GM13976 (cell line): ENCODE measurements around the gene KCNIP2.

Experiments used
- DNase-seq: peaks from one replicate; pipeline ENCODE4 v3.0.0; 2012; ENCODE audit warnings: low spot score
- CTCF ChIP-seq: IDR thresholded peaks from 2 replicates; pipeline ENCODE4 v1.5.1; 2012; ENCODE audit warnings: borderline replicate concordance, mild to moderate bottlenecking; ENCODE audit not compliant: insufficient read depth; ENCODE audit errors: extremely low read depth, missing control alignments, control extremely low read depth
- in situ Hi-C: fragments of 300-500 bp; cut with MboI; formaldehyde crosslinking; loops from one replicate; pipeline ENCODE4 v1.12.0; 2022; ENCODE audit warnings: low sequenced_read_pairs, mixed read lengths, inconsistent platforms; ENCODE audit not compliant: unreplicated experiment

The KCNIP2 gene

GRCh38 chr10:101886521-101887312, 43.1 kb upstream of the KCNIP2 start:
- in situ Hi-C loops = no loop called here
- TF ChIP-seq CTCF = no peak
- no peak for DNase-seq

GRCh38 chr10:101881036-101881774, 37.6 kb upstream of the KCNIP2 start:
- no peak for DNase-seq
- TF ChIP-seq CTCF = no peak
- in situ Hi-C loops = no loop called here

GRCh38 chr10:101880232-101880573, 36.6 kb upstream of the KCNIP2 start:
- TF ChIP-seq CTCF = no peak
- in situ Hi-C loops = no loop called here
- DNase-seq = no peak

- in situ Hi-C loops = no loop called here
- TF ChIP-seq CTCF = no peak
- no peak for DNase-seq
Observed at GRCh38 chr10:101879456-101880231, 36.0 kb upstream of the KCNIP2 start.

- in situ Hi-C loops = no loop called here
- TF ChIP-seq CTCF = no peak
- no peak for DNase-seq
Observed at GRCh38 chr10:101878869-101879268, 35.3 kb upstream of the KCNIP2 start.

GRCh38 chr10:101875068-101875688, 31.6 kb upstream of the KCNIP2 start:
- no peak for TF ChIP-seq CTCF
- no peak for DNase-seq
- in situ Hi-C loops = no loop called here
